22Rv1 (cell line): ENCODE measurements around the gene PPP3R1.

ENCODE experiments used
- ZFX ChIP-seq: fragments of 450-650 bp; IDR thresholded peaks from 2 replicates; pipeline ENCODE4 v1.6.1; 2017; ENCODE audit warnings: antibody characterized with exemption, borderline replicate concordance
- TF ChIP-seq, protein P1 (sequence below): fragments of 450-650 bp; IDR thresholded peaks from 2 replicates; pipeline ENCODE4 v1.5.1; 2017; ENCODE audit warnings: mild to moderate bottlenecking

DNA sequence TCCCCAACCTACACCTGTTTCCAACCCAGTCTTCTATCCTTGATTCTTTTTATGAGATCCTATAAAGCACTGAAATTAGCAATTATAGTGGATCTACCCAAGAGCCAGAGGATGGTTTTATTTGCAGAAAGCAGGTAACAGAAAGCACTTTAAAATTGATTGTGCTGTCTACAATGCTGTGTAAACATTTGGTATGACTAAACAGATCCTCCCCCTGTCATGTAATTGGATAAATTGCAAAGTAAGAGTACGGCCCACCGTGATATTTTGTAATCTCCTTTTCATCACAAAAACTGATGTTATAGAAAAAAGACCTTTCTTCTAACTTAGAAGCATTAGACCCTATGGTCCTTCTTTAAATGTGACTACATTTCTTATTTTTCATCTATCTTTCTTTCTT lies 11.3 kb upstream of the PPP3R1 start:
- TF ChIP-seq, protein P1, sequence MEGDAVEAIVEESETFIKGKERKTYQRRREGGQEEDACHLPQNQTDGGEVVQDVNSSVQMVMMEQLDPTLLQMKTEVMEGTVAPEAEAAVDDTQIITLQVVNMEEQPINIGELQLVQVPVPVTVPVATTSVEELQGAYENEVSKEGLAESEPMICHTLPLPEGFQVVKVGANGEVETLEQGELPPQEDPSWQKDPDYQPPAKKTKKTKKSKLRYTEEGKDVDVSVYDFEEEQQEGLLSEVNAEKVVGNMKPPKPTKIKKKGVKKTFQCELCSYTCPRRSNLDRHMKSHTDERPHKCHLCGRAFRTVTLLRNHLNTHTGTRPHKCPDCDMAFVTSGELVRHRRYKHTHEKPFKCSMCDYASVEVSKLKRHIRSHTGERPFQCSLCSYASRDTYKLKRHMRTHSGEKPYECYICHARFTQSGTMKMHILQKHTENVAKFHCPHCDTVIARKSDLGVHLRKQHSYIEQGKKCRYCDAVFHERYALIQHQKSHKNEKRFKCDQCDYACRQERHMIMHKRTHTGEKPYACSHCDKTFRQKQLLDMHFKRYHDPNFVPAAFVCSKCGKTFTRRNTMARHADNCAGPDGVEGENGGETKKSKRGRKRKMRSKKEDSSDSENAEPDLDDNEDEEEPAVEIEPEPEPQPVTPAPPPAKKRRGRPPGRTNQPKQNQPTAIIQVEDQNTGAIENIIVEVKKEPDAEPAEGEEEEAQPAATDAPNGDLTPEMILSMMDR, result no peak
- no peak for TF ChIP-seq ZFX
